ENCODE measurements around the gene TNFRSF12A.

TNFRSF12A gene, protein sequence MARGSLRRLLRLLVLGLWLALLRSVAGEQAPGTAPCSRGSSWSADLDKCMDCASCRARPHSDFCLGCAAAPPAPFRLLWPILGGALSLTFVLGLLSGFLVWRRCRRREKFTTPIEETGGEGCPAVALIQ

DNA sequence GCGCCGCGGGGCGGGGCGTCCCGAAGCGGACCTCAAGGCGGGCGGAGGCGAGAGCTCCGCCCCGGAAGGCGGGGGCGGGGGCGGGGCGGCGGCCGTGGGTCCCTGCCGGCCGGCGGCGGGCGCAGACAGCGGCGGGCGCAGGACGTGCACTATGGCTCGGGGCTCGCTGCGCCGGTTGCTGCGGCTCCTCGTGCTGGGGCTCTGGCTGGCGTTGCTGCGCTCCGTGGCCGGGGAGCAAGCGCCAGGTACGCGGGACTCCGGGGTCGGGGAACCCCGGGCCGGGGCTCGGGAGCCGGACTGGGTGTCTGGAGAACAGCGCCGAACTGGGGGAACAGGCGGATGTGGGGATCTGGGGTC lies at the start of gene TNFRSF12A:
TNFRSF12A (plus strand) TSS at position 122 of the 357 bp plus-strand sequence; CDS start at position 152, 30 bp downstream.
- no peak for DNase-seq (ENCODE audit: low read depth)
- peak within 1 kb of the TSS; percentile 68 for H3K4me3 ChIP-seq (ENCODE audit: low read depth, low read length)
- TF ChIP-seq, protein P1, sequence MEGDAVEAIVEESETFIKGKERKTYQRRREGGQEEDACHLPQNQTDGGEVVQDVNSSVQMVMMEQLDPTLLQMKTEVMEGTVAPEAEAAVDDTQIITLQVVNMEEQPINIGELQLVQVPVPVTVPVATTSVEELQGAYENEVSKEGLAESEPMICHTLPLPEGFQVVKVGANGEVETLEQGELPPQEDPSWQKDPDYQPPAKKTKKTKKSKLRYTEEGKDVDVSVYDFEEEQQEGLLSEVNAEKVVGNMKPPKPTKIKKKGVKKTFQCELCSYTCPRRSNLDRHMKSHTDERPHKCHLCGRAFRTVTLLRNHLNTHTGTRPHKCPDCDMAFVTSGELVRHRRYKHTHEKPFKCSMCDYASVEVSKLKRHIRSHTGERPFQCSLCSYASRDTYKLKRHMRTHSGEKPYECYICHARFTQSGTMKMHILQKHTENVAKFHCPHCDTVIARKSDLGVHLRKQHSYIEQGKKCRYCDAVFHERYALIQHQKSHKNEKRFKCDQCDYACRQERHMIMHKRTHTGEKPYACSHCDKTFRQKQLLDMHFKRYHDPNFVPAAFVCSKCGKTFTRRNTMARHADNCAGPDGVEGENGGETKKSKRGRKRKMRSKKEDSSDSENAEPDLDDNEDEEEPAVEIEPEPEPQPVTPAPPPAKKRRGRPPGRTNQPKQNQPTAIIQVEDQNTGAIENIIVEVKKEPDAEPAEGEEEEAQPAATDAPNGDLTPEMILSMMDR (IDR thresholded peaks at IDR 0.05; ENCODE audit: low read depth, low read length, missing control alignments) = no peak

DNA sequence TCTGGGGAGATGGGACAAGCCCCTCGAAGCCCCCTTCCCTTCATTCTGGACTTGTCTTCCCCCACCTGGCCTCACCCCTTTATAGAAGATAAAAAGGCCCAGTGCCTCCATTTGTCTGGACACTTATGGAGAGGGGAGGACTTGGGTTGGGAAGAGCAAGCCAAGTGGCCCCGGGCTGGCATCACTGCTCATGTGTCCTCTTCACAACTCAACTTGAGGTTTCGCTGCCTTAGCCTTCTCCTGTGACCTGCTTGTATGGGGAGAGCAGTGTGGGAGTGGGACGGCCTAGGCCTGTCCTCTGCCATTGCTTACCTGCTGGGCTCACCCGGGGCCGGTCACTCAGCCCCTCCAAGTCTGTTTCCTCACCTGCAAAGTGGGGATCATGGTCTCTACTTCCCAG lies 49.6 kb upstream of the TNFRSF12A start:
- no peak for DNase-seq (ENCODE audit: low read depth)
- TF ChIP-seq, protein P1 (IDR thresholded peaks at IDR 0.05; ENCODE audit: low read depth, low read length, missing control alignments) = no peak
- peak overlapping the region; percentile 91 for H3K4me3 ChIP-seq (ENCODE audit: low read depth, low read length)

DNA sequence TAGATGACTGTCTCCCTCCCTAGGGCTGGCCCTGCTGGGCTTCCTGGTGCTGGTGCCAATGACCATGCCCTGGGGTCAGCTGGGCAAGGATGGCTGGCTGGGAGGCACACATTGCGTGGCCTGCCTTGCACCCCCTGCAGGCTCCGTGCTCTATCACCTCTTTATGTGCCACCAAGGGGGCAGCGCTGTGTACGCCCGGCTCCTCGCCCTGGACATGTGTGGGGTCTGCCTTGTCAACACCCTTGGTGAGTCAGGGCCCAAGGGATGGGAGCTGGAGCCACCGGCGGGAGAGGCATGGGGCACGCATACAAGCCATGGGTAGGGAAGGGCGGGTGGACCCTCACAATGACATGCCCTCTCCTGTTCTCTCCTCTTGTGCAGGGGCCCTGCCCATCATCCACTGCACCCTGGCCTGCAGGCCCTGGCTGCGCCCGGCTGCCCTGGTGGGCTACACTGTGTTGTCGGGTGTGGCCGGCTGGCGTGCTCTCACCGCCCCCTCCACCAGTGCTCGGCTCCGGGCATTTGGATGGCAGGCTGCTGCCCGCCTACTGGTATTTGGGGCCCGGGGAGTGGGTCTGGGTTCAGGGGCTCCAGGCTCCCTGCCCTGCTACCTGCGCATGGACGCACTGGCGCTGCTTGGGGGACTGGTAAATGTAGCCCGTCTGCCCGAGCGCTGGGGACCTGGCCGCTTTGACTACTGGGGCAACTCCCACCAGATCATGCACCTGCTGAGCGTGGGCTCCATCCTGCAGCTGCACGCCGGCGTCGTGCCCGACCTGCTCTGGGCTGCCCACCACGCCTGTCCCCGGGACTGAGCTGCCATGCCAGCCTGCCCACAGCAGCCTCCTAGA lies 48.8 kb upstream of the TNFRSF12A start:
- no peak overlapping the region for H3K4me3 ChIP-seq (ENCODE audit: low read depth, low read length)
- no peak for DNase-seq (ENCODE audit: low read depth)
- TF ChIP-seq, protein P1 (IDR thresholded peaks at IDR 0.05; ENCODE audit: low read depth, low read length, missing control alignments) = no peak

DNA sequence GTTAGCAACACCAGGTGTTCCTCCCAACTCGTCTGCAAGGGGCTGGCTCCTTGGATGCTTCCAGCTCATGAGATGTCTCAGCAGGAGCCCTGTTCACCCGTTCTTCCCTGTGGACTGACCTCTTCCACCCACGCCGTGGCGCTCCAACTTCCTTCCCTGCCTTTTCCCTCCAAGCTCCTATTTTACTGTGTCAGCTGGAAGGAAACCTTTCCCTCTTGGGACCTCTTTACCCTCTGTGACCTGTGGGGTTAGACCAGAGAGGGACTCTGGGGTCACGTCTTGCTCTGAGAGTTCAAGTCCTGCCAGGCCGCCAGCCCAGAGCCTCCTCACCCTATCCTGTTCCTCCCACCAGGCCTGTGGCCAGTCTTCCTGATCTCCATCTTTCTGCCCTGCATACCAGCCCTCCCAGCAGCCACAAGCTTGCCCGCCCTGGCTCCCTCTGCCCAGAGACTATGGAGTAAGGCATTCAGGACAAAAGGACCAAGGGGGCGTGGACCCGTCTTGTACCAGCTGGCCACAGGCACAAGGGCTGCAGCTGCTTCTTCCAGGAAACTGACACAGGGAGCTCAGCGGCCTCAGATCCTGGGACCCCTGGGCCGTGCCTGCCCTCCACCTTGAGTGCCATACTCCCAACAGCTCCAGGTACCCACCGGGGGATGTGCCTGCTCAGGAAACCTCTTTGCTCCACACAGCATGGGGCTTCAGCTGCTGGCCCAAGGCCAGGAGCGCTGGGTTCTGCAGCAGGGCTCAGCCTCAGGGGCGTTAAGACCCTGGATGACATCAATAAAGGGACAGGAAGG lies 48.0 kb upstream of the TNFRSF12A start:
- no peak overlapping the region for H3K4me3 ChIP-seq (ENCODE audit: low read depth, low read length)
- no peak for DNase-seq (ENCODE audit: low read depth)
- TF ChIP-seq, protein P1 (IDR thresholded peaks at IDR 0.05; ENCODE audit: low read depth, low read length, missing control alignments) = no peak

DNA sequence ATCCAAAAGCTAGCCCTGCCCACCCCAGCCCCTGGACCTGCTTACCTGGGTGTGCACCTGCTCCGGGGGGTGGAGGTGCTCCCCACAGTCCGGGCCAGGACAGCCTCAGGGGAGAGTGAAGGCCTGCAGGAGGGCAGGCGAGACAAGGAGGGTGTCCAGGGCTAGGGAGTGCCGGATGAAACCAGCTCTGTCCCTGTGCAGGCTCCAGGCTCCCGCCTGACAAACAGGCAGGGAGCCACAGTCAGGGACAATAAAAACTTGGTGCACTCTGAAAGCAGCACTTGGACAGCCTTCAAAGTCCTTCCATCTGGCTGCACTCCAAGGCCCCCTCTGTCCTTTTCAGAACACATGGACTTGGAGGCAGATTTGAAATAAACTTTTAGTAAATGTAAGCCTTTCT lies 47.1 kb upstream of the TNFRSF12A start:
- TF ChIP-seq, protein P1 (IDR thresholded peaks at IDR 0.05; ENCODE audit: low read depth, low read length, missing control alignments) = no peak
- no peak for DNase-seq (ENCODE audit: low read depth)
- H3K4me3 ChIP-seq (ENCODE audit: low read depth, low read length) = no peak overlapping the region

DNA sequence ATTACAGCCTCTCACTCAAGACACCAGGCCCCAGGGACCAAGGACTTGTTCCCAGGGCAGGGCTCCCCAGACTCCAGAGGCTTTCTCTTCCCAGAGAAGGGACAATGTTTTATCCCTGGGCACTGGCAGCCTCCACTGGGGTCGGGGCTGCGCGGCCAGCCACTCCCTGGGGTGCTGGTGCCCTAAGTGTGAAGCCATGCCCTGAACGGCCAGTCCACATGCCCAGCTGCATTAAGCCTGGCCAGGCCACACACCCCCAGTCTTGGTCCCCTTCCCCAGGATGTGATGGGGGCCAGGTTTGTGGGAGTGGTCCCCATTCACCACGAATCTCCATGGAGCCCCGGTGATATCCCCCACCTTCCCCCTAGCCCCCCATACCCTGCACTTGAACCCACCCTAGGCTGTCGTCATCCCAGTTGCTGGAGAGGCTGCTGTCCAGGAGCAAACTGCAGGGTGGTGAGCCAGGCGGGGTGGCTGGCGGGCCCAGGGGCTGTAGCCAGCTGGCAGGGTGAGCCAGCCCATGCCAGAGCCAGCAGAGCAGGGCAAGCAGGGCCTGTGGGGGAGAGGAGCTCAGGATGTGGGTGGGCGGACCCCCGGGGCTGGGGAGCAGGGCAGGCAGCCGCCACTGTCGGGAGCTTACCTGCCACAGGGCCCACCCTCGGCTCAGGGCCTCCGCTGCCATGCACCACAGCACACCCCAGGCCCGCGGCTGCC lies 46.4 kb upstream of the TNFRSF12A start:
- H3K4me3 ChIP-seq (ENCODE audit: low read depth, low read length) = no peak overlapping the region

More for the DNA sequence above, 46.4 kb upstream of the TNFRSF12A start:
- DNase-seq (ENCODE audit: low read depth) = no peak
- TF ChIP-seq, protein P1 (IDR thresholded peaks at IDR 0.05; ENCODE audit: low read depth, low read length, missing control alignments) = no peak

All from GM12864 (cell line).